HG03175 (cell line): ENCODE data around the gene GRIN2D.

Experiments
- ATAC-seq: cut with Tn5 transposase; IDR thresholded peaks from one replicate; pipeline ENCODE4 v1.9.1; 2021; ENCODE audit warnings: mild to moderate bottlenecking, moderate library complexity; ENCODE audit not compliant: unreplicated experiment

GRIN2D gene

GRCh38 chr19:48441360-48442050, 48.0 kb downstream of the GRIN2D start:
- ATAC-seq: no peak

DNA sequence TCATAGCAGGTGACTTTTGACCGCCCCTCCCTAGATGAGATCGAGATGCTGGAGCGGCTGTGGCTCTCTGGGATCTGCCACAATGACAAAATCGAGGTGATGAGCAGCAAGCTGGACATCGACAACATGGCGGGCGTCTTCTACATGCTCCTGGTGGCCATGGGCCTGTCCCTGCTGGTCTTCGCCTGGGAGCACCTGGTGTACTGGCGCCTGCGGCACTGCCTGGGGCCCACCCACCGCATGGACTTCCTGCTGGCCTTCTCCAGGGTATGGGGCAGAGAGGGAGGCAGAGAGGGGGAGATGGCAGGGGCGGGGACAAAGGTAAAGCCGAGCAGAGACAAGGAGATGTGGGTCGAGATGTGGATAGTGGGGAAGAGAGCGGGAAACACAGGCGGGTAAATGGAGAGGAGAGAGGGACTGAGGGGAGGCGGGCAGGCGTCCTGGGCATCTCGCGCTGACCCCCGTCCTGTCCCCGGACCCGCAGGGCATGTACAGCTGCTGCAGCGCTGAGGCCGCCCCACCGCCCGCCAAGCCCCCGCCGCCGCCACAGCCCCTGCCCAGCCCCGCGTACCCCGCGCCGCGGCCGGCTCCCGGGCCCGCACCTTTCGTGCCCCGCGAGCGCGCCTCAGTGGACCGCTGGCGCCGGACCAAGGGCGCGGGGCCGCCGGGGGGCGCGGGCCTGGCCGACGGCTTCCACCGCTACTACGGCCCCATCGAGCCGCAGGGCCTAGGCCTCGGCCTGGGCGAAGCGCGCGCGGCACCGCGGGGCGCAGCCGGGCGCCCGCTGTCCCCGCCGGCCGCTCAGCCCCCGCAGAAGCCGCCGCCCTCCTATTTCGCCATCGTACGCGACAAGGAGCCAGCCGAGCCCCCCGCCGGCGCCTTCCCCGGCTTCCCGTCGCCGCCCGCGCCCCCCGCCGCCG, 48.9 kb downstream of the GRIN2D start:
- no peak for ATAC-seq

DNA sequence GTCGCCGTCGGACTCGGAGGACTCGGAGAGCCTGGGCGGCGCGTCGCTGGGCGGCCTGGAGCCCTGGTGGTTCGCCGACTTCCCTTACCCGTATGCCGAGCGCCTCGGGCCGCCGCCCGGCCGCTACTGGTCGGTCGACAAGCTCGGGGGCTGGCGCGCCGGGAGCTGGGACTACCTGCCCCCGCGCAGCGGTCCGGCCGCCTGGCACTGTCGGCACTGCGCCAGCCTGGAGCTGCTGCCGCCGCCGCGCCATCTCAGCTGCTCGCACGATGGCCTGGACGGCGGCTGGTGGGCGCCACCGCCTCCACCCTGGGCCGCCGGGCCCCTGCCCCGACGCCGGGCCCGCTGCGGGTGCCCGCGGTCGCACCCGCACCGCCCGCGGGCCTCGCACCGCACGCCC, 49.8 kb downstream of the GRIN2D start:
- ATAC-seq: no peak
